GM11168 (cell line): ENCODE data around the gene SPECC1.
"Not testable (repeated sequence)": the region's sequence is repeated elsewhere in the genome, so short reads cannot be mapped to it uniquely, and the experiment has no call there.

Source experiments
- in situ Hi-C: fragments of 300-500 bp; cut with MboI; formaldehyde crosslinking; loops from one replicate; pipeline ENCODE4 v1.12.0; 2022; ENCODE audit warnings: low sequenced_read_pairs; ENCODE audit not compliant: unreplicated experiment

The SPECC1 gene

GRCh38 chr17:20156196-20157000 is 147.2 kb downstream of the SPECC1 start:
- in situ Hi-C loops = no loop called here

- in situ Hi-C loops = no loop called here
These were observed 147.8 kb downstream of the SPECC1 start for GRCh38 chr17:20157001-20157310.

- in situ Hi-C loops = no loop called here
These were observed 149.4 kb downstream of the SPECC1 start for GRCh38 chr17:20158580-20158979.

- in situ Hi-C loops = no loop called here
These were observed 150.4 kb downstream of the SPECC1 start for GRCh38 chr17:20159406-20160069.

- in situ Hi-C loops = not testable (repeated sequence)
These were observed 156.4 kb downstream of the SPECC1 start for GRCh38 chr17:20165516-20165915.

GRCh38 chr17:20170085-20170484 is 160.9 kb downstream of the SPECC1 start:
- in situ Hi-C loops = no loop called here

GRCh38 chr17:20171741-20172365 is 162.7 kb downstream of the SPECC1 start:
- in situ Hi-C loops = no loop called here

- in situ Hi-C loops = no loop called here
These were observed 163.2 kb downstream of the SPECC1 start for GRCh38 chr17:20172376-20172775.

GRCh38 chr17:20173091-20173490 is 163.9 kb downstream of the SPECC1 start:
- in situ Hi-C loops = no loop called here

- in situ Hi-C loops = no loop called here
These were observed 165.6 kb downstream of the SPECC1 start for GRCh38 chr17:20174588-20175265.

- in situ Hi-C loops = no loop called here
These were observed 169.9 kb downstream of the SPECC1 start for GRCh38 chr17:20179041-20179440.

- in situ Hi-C loops = no loop called here
These were observed 171.5 kb downstream of the SPECC1 start for GRCh38 chr17:20180661-20181060.

GRCh38 chr17:20184181-20184580 is 175.0 kb downstream of the SPECC1 start:
- in situ Hi-C loops = no loop called here

GRCh38 chr17:20184977-20185619 is 175.9 kb downstream of the SPECC1 start:
- in situ Hi-C loops = no loop called here

GRCh38 chr17:20187049-20187448 is 177.9 kb downstream of the SPECC1 start:
- in situ Hi-C loops = no loop called here

GRCh38 chr17:20189302-20189701 is 180.1 kb downstream of the SPECC1 start:
- in situ Hi-C loops = no loop called here

GRCh38 chr17:20189979-20190378 is 180.8 kb downstream of the SPECC1 start:
- in situ Hi-C loops = no loop called here

- in situ Hi-C loops = no loop called here
These were observed 181.4 kb downstream of the SPECC1 start for GRCh38 chr17:20190605-20191004.

- in situ Hi-C loops = no loop called here
These were observed 181.9 kb downstream of the SPECC1 start for GRCh38 chr17:20191056-20191455.

GRCh38 chr17:20196286-20196685 is 187.1 kb downstream of the SPECC1 start:
- in situ Hi-C loops = not testable (repeated sequence)
